HCEC 1CT (cell line): ENCODE measurements around the gene KRTAP9-3.
A peak's percentile ranks its signal among the peaks of the same experiment; 100 is the strongest.
"Not testable (repeated sequence)": the region's sequence is repeated elsewhere in the genome, so short reads cannot be mapped to it uniquely, and the experiment has no call there.

ENCODE experiments used
- DNase-seq: peaks from one replicate; pipeline ENCODE4 v3.0.0-alpha.2; 2017

KRTAP9-3 gene

DNA sequence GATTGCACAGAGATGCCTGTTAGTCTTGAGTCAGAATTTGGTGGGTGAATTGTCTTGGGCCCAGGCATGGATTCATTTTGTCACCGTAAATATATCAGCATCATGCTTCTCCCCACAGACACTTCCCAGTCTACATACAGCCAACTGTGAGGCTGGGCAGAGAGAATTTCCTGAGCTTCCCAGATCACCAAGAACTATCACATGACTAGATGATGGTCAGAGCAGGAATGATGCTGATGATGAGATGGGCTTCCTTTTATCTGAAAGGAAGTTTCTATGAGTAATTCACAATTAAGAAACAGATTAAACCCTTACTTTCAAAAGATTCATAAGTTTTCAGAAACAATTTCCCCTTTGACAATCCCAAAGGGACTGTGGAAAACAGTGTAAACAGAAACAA, 22.6 kb downstream of the KRTAP9-3 start:
- peak; percentile 20 for DNase-seq

- DNase-seq, result not testable (repeated sequence)
Measured at GRCh38 chr17:41255381-41256290, 23.4 kb downstream of the KRTAP9-3 start, which contains the start of gene KRTAP9-9. Gene KRTAP9-9, plus strand, starts transcription at chr17:41255384.

DNA sequence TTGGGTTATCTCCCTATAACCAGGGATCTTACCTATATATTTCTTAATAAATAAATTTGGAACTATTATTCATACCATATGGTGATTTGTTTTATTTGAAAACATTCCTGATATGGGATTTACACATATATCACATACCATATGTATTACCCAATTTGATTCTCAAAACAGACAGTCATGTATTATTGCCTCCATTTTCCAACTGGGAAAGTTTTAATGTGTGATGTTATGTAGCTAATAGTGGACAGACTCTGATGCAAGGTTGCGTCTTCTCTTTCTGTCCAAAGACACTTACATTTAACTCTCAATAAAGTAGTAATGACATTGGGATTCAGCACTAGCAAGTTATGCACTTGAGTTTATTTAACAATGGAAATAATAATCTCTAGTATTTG, 24.0 kb downstream of the KRTAP9-3 start:
- DNase-seq, result no peak

GRCh38 chr17:41258406-41258805, 26.2 kb downstream of the KRTAP9-3 start:
- no peak for DNase-seq

DNA sequence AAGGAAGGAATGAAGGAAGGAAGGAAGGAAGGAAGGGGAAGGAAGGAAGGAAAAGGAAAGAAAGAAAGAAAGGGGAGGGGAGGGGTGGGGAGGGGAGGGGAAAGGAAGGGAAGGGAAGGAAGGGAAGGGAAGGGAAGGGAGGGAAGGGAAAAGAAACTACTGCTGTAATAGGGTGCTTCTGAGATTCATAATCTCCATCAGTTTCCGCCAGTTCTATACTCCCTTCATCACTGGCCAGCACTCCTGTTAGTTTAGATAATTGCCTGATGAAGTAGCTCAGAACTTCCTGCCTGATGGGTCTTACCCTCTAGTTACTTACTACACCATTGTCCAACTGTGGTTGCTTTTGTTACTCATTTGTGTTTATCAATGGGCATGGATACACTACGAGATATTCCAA, 31.0 kb downstream of the KRTAP9-3 start:
- no peak for DNase-seq

GRCh38 chr17:41264599-41264998, 32.4 kb downstream of the KRTAP9-3 start:
- no peak for DNase-seq

DNA sequence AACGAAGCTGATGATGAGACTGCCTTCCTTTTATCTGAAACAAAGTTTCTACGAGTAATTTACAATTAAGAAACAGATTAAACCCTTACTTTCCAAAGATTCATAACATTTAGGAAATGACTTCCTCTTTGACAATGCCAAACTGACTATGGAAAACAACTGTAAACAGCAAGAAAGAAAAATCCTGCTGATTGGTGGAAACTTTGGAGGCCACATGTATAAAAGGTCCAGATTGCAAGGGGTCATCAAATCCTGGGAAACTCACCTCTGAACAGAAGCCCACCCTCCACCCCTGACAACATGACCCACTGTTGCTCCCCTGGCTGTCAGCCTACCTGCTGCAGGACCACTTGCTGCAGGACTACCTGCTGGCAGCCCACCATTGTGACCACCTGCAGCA, 32.8 kb downstream of the KRTAP9-3 start, which contains the start of gene KRTAP9-6:
Gene KRTAP9-6 (plus strand): TSS at position 301 of the 400 bp plus-strand sequence. CDS start 0 bp downstream, at position 301.
- no peak for DNase-seq

DNA sequence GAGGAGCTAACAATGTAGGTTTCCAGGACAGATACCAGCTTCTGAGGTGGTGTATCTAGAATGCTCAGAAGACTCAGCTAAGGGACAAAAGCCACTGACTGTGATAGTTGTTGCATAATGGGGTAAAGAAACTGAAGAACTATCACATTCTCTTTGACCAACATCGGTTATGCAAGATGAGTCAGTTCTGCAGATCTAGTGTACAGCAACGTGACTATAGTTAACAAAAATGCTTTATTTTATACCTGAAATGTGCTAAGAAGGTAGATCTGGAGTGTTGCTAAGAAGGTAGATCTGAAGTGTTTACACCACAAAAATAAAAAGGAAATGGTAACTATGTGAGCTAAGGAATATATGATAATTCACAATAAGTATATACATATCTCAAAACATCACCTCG, 35.5 kb downstream of the KRTAP9-3 start:
- DNase-seq, result no peak

DNA sequence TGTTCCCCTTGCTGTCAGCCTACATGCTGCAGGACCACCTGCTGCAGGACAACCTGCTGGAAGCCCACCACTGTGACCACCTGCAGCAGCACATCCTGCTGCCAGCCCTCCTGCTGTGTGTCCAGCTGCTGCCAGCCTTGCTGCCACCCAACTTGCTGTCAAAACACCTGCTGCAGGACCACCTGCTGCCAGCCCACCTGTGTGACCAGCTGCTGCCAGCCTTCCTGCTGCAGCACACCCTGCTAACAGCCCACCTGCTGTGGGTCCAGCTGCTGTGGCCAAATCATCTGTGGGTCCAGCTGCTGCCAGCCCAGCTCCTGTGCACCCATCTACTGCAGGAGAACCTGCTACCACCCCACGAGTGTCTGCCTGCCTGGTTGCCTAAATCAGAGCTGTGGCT, 39.1 kb downstream of the KRTAP9-3 start:
- DNase-seq, result not testable (repeated sequence)

DNA sequence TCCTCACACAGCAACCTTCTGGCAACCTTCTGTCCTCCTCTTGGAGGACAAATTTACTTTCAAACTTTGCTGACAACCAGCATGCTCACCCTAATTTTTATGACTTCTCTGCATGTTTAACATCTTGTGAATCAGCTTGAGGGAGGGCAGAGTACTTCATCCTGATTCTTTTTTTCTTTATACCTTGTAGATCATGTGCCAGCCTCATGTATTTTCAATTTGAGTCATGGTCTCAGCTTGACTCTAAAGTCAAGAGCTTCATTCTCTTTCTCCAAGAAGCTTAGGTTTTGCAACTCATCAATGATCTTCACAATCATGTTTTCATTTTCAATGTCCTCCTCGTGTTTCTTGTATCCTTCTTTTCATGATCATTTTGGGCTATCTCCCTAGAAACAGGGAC, 39.6 kb downstream of the KRTAP9-3 start:
- no peak for DNase-seq

DNA sequence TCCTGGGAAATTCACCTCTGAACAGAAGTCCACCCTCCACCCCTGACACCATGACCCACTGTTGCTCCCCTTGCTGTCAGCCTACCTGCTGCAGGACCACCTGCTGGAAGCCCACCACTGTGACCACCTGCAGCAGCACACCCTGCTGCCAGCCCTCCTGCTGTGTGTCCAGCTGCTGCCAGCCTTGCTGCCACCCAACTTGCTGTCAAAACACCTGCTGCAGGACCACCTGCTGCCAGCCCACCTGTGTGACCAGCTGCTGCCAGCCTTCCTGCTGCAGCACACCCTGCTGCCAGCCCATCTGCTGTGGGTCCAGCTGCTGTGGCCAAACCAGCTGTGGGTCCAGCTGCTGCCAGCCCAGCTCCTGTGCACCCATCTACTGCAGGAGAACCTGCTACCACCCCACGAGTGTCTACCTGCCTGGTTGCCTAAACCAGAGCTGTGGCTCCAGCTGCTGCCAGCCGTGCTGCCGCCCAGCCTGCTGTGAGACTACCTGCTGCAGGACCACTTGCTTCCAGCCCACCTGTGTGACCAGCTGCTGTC, 43.5 kb downstream of the KRTAP9-3 start, which contains the start of gene KRTAP9-7:
Gene KRTAP9-7 (plus strand): TSS at position 51 of the 543 bp plus-strand sequence. CDS start 0 bp downstream, at position 51.
- DNase-seq, result not testable (repeated sequence)

GRCh38 chr17:41278176-41278955, 46.1 kb downstream of the KRTAP9-3 start:
- peak; percentile 23 for DNase-seq
